ENCODE data around the gene PAK6.

Gene PAK6

GRCh38 chr15:40241269-40242212 is 2.7 kb downstream of the PAK6 start:
- no peak for DNase-seq (ENCODE audit: low read depth in 3 of 3)

- DNase-seq (ENCODE audit: low read depth in 3 of 3): no peak
Observed at GRCh38 chr15:40242213-40242599, 3.3 kb downstream of the PAK6 start.

DNA sequence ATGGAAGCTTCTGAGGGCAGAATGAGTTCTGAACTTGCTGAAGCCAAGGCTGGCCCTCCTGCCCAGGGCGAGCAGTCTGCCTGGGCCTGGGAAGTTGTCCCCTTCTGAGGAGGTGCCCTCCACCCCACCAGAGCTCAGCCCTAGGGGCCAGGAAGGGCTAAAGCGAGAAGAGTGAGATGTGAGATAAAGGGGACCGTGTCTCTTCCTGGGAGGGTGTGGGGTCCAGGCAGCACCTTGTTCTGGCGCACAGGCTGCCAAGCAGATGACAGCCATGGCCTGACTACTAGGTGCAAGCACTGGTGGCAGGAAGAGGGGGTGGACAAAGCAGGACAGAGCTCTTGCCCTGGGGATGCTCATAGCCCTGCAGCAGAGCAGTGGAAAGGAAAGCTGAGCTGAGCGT is 3.7 kb downstream of the PAK6 start:
- no peak for DNase-seq (ENCODE audit: low read depth in 3 of 3)

GRCh38 chr15:40243126-40243810 is 4.4 kb downstream of the PAK6 start:
- no peak for DNase-seq (ENCODE audit: low read depth in 3 of 3)

DNA sequence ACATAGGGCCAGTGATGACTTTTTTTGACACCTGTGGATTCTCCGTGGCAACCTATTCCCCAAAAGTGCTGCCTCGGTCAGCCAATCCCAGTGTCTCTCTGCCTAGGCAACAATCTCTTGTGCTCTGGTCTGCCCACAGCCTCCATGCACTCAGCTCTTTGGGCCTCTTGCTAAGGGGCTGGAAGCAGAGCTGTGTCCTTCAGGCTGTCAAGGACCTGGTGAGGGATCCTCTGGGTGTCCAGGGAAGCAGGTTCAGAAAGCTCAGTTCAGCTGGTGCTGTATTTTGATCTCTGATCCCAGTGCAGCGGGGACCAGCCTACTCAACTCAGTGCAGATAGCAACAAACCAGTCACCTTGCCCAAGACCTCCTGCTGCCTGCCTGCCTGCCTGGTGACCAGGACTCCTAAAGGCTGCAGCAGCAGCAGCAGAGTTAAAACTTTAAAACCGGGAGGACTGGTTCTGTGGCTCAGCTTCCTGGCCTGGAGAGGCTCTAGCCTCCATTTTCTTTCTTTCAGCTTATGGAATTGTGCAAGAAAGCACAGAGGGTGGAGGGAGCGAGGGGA is 6.2 kb downstream of the PAK6 start:
- no peak for DNase-seq (ENCODE audit: low read depth in 3 of 3)

DNA sequence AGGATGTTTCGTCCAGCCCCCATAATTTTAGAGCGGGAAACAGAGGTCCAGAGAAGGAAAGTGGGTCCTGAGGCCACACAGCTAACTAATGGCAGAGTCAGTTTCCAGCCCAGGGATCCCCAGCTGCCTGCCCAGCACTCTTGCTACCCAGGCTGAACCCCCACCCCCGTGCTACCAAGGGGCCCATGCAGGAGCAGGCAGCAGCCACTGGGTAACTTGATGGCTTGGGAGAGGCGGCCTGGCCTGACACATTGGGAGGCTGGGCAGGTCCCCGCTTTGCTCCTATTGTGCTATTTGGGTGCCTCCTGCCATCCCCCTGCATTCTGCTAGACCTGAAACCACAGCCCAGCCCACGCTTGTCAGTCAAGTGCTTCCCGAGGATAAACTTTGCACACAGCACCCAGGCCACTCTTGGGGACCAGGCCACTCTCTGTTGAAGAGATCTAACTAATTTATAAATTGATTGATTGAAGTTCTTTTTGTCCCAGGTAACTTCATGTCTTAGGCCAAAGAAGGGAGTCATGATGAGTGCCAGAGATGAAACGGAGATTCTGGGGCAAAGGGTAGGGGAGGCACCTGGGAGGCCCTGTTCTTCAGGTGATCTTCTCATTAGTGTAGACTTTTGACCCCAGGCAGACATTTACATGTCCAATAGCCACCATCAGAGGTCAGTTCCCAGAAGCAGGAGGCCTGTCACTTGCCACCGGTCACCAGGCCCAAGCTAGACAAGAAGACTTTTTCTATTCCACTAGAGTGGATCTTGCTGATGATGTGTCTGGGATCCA is 7.0 kb downstream of the PAK6 start:
- no peak for DNase-seq (ENCODE audit: low read depth in 3 of 3)

DNA sequence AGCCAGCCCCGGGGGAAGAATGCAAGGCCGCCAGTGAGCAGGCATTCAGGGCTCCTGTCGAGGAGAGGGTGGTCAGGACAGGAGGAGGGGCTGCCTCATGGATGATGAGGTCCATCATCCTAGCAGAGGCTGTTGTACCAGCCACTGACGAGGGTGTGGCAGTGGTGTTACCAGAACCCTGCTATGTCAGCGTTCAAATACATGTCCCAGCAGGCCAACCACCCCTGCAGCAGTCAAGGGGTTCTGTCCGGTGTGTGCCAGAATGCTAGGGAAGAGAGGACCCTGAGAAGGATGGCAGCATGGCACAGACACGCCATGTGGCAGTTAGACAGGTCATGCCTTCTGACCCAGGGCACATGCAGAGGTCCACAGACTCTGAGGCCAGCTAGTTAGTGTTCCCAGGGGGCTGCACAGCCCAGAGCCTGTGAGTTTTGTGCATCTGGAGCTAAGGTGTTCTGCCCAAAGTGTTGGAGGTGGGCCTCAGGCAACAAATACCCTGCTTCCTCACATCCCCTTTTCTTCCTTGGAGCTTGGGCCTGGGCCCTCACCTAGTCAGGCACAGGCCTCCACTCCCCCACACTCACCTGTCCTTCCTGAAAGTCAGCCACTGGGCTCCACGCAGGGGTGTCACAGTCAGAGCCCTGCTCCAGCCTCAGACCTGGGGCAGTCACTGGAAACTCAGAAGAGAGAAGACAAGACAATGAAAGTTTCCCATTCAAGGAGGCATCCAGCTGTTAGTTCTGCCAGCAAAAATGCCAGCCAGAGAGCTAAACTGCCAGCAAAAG is 7.8 kb downstream of the PAK6 start:
- no peak for DNase-seq (ENCODE audit: low read depth in 3 of 3)

DNA sequence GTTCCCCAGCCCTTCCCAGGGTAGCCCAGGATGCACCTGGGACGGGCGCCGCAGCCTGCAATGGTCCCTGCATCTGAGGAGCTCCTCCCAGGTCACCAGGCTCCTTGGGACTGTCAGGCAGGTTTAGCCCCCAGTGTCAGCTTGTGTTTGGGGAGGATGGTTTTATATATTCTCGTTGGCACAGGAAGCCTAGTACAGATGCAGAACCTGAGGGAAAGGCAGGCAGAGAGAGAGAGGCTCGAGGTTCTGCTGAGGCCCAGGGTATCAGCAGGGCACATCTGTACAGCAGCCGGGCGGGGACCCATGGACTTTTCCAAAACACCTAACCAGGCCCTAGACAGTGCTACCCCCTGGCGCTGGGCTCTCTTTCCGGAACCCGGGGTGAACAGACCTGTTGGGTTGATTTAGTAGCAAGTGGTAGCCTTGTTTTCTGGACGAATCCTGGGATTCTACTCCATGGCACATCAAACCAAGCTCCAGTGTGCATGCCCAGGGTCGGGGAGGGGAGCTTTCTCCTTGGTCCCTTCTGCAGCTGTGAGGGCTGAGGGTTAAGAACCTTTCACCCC is 8.6 kb downstream of the PAK6 start:
- DNase-seq (ENCODE audit: low read depth in 3 of 3): no peak

DNA sequence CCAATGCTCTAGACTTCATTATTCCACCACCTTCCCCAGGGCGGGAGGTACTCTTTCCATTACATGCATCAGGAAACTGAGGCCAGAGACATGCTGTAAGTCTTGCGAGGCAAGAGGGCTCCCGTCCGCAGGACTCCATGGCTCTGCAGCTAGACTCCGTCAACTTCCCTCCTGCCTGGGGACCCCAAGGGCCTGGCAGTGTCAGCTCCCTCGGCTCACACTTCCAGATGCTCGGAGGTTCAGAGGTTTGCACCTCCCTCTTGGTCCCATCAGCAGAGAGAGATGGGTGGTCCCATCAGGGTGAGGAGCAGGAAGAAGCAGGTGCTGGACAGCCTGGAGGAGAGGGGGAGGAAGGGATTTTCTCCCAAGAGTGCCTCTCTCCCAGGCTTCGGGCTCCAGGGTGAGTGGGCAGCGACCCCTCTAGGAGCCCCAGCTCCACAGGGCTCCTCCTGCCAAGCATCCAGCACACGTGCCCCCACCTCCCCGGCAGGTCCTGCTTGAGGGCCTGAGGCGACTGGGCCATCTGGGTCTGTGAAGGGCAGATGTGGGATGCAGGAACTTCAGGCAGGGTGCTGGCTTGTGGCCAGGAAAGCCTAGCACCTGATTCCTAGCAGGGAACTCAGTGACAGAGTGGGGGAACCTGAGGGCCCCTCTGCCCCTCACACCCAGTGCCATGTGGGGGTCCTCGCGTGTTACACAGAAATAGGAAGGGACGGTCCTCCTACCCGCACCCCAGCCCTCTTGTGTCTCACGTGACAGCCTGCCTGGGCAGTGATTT is 9.3 kb downstream of the PAK6 start:
- DNase-seq (ENCODE audit: low read depth in 3 of 3): no peak

DNA sequence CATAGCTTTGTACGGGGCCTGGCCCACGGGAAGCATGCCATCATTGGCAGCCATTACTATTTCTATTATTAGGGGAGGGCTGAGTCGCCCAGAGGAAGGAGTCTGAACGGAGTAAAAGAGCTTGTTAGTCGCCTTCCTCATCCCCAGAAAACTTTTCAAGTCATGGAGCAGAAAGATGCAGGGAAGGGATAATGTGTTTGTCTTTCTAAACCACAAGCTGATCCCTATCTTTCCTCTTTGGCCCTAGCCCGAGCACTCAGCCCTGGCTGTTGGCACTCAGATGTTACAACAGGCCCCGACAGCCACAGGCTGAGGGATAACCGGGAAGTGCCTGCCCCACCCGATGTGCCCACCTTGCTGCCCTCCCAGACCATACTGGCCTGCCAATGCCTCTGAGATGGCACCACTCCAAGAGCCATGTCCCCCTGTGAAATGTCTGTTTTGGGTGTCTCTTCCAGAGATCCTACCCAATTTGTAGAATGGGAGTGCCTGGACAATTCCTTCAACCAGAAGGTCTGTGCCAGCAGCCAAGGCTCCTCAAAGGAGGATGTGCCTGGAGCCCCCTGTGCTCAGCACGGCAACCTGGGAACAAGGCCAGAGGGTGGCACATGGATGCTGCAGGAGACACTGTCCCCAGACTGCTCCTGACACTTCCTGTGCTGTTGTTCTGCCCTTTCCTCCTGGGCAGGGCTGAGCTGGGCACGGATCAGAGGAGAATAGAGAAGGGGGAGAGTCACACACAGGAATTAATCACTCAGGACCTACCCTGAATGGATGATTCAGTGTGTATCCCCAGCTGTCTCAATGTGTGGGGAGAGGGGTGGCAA is 10.8 kb downstream of the PAK6 start:
- DNase-seq (ENCODE audit: low read depth in 3 of 3): no peak

GRCh38 chr15:40250304-40250656 is 11.4 kb downstream of the PAK6 start:
- no peak for DNase-seq (ENCODE audit: low read depth in 3 of 3)

DNA sequence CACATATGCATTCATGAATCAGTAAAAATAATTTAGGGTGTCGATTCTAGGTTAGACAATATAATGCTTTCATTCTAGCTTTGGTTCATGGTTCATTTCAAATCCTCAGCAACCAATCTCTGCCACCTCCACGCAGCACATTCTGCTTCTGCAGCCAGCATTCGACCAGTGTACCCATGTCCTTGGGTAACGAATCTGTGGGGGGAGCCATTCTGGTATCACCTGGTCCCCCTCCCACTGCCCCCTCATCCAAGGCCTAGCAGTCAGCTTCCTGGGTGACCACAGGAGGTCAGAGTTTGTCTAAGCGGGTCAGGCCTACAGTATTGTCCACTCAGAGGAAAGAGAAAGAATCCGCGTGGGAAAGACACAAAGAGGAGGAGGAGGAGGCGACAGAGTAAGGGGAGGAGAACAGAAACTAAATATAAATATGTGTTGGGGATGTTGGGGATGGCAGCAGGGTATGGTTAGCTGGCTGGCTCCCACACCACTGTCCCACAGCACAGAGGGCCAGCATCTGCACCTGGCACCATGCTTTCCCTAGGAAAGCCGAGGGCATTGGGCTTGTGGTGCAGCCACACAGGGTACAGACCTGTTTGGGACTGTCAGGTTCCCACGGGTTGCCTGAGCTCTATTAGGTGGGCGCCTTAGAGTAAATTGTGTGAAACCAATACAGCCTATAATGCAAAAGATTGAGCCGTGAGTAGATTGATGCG is 12.1 kb downstream of the PAK6 start:
- no peak for DNase-seq (ENCODE audit: low read depth in 3 of 3)

GRCh38 chr15:40251486-40252140 is 12.8 kb downstream of the PAK6 start:
- DNase-seq (ENCODE audit: low read depth in 3 of 3): no peak

- DNase-seq (ENCODE audit: low read depth in 3 of 3): no peak
Observed at GRCh38 chr15:40252141-40252437, 13.2 kb downstream of the PAK6 start.

DNA sequence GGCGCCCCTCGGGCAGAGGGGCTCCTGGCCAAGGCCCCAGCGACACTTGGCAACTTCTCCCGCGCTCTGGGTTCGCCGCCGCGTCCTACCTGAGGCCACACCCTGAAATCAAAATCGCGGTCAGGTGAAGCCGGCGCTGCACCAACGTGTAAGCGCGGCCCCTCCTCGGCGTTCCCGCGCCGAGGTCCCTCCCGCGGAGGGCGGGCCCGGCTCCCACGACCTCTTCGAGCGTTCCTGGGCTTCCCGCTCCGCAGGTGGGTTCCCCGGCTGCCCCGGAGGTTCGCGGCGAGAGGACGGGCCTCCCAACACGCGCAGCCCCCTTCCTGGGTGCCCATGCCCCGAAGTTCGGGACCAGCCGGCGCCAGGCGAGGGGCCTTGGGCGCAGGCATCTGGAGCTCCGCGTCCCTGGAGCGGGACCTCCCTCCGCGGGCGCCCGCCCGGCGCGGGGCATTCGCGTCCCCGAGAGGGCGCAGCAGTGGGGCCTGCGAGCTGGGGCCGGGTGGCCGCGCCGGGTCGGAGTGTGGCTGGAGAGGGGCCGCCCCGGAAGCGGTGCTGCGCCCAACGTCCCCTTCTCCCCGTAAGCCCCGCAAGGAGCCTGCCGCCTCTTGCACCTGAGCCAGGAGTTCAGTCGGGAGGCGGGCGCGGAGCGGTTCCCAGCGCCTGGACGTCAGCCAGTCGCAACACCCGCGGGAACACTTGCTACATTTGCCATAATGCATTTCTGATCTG is 13.7 kb downstream of the PAK6 start:
- DNase-seq (ENCODE audit: low read depth in 3 of 3): no peak

- no peak for DNase-seq (ENCODE audit: low read depth in 3 of 3)
Observed at GRCh38 chr15:40253167-40253790, 14.4 kb downstream of the PAK6 start.

DNA sequence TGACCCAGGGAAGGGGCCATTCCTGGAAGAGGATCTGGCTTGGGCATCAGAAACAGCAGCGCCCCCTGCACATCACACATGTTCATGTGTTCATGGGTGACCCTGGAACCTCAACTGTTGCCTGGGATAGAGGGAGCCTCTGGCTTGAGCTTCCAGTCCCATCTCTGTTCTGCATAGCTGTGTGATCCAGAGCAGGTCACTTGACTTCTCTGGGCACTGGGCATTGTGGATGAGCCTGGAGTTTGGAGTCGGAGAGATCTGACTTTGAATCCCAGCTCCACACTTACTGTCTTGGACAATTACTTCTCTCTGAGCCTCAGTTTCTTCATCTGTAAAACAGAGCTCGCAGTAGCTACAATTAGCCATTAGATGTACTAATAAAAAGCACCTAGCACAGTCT is 15.6 kb downstream of the PAK6 start:
- no peak for DNase-seq (ENCODE audit: low read depth in 3 of 3)
